Duodenal mucosa (tissue), 2 donors: ENCODE measurements around the gene ZC3H12C.

Source experiments
- H3K27ac ChIP-seq: one replicate; pipeline ENCODE4 v1.7.0; 2013; ENCODE audit warnings: low read depth, low read length
- H3K27me3 ChIP-seq, 2 donors: one replicate each; pipeline ENCODE4 v1.7.0; 2013; ENCODE audit warnings: low read length in 2 of 2, control low read depth in 1 of 2; ENCODE audit not compliant: insufficient read depth in 2 of 2, control insufficient read depth in 1 of 2
- H3K36me3 ChIP-seq, 2 donors: one replicate each; pipeline ENCODE4 v1.7.0; 2013; ENCODE audit warnings: low read length in 2 of 2, control low read depth in 1 of 2; ENCODE audit not compliant: insufficient read depth in 2 of 2, control insufficient read depth in 1 of 2
- H3K4me1 ChIP-seq, 2 donors: one replicate each; pipeline ENCODE4 v1.7.0; 2013; ENCODE audit warnings: low read length in 2 of 2, control low read depth in 1 of 2; ENCODE audit not compliant: insufficient read depth in 2 of 2, control insufficient read depth in 1 of 2
- H3K4me3 ChIP-seq, 2 donors: one replicate each; pipeline ENCODE4 v1.7.0; 2013; ENCODE audit warnings: low read length in 2 of 2, low read depth in 1 of 2
- H3K9ac ChIP-seq, 2 donors: one replicate each; pipeline ENCODE4 v1.7.0; 2013; ENCODE audit warnings: low read length in 2 of 2, low read depth in 1 of 2
- H3K9me3 ChIP-seq, 2 donors: one replicate each; pipeline ENCODE4 v1.7.0; 2013; ENCODE audit warnings: low read length in 2 of 2, control low read depth in 1 of 2; ENCODE audit not compliant: control insufficient read depth in 1 of 2

ZC3H12C gene

GRCh38 chr11:110087812-110088534 is 5.2 kb upstream of the ZC3H12C start:
- H3K36me3 ChIP-seq: no peaks in the 10 kb centered on the region
- peaks cover 7% of the 10 kb centered on the region in 2 donors for H3K4me1 ChIP-seq

GRCh38 chr11:110088535-110089344 is 4.5 kb upstream of the ZC3H12C start:
- no peaks in the 10 kb centered on the region for H3K27me3 ChIP-seq
- peaks cover 7% of the 10 kb centered on the region in 2 donors for H3K4me1 ChIP-seq
- H3K9me3 ChIP-seq: no peaks in the 10 kb centered on the region
- H3K36me3 ChIP-seq: no peaks in the 10 kb centered on the region
- no peak overlapping the region for H3K4me3 ChIP-seq
- no peak overlapping the region for H3K27ac ChIP-seq
- H3K9ac ChIP-seq: no peak overlapping the region

More at GRCh38 chr11:110087812-110088534, 5.2 kb upstream of the ZC3H12C start:
- H3K4me3 ChIP-seq: no peak overlapping the region
- H3K9ac ChIP-seq: no peak overlapping the region
- H3K27me3 ChIP-seq: no peaks in the 10 kb centered on the region
- H3K27ac ChIP-seq: no peak overlapping the region
- H3K9me3 ChIP-seq: no peaks in the 10 kb centered on the region

- no peak overlapping the region for H3K27ac ChIP-seq
- no peaks in the 10 kb centered on the region for H3K27me3 ChIP-seq
- no peaks in the 10 kb centered on the region for H3K9me3 ChIP-seq
- H3K4me1 ChIP-seq: peaks cover 7 to 14% of the 10 kb centered on the region in 2 donors
- no peak overlapping the region for H3K4me3 ChIP-seq
- no peak overlapping the region for H3K9ac ChIP-seq
- no peaks in the 10 kb centered on the region for H3K36me3 ChIP-seq
These were observed 3.4 kb upstream of the ZC3H12C start for GRCh38 chr11:110089617-110090282.

DNA sequence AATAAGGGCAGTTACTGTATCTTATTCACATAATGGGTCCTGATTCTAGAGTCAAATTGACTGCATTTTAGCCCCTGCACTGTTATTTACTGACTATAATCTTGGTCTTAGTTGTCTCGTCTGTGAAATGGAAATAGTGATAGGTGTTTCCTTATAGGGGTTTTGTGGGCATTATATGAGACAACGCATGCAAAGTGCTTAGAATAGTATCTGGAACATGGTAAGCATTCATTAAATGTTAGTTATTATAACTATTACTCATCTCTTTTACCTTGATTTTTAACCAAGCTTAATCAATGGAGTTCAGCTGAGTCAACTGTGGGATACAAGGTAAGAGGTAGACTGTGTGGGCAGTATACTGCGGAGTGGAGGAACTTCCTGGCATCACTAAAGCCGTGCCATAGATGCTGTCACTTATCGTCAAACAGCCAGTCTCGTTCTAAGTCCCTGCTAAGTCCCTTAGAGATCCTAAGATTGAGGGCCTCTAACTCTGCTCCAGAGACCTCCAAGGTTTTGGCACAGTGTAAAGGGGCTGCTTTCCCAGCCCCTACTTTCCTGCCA is 2.6 kb upstream of the ZC3H12C start:
- H3K27me3 ChIP-seq: no peaks in the 10 kb centered on the region
- no peaks in the 10 kb centered on the region for H3K36me3 ChIP-seq
- peaks cover 7 to 14% of the 10 kb centered on the region in 2 donors for H3K4me1 ChIP-seq
- no peaks in the 10 kb centered on the region for H3K9me3 ChIP-seq
- no peak overlapping the region for H3K9ac ChIP-seq
- H3K27ac ChIP-seq: no peak overlapping the region
- H3K4me3 ChIP-seq: no peak overlapping the region

DNA sequence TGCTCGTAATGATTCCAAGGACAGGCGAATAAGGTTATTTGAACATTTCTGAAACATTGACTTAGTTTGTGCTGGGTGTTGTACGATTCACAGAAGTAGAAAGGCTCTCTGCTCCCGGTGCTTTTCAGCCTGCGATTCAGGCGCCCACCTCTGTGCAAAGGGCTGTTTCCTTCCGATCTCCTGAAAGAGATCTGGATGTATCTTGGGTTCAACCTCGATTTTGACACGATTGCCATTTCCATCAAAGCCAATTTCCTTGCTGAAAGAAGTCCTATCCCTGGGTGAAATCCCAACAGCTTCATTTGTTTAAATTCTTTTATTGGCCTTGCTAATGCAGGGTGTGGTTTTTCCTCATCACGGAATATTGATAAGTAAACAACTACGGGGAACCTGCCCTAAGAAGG is 1.1 kb upstream of the ZC3H12C start:
- H3K9ac ChIP-seq: peak overlapping the region; percentile 73 to 74
- peaks cover 7 to 18% of the 10 kb centered on the region in 2 donors for H3K4me1 ChIP-seq
- no peaks in the 10 kb centered on the region for H3K36me3 ChIP-seq
- H3K27ac ChIP-seq: peak overlapping the region; percentile 81
- H3K9me3 ChIP-seq: no peaks in the 10 kb centered on the region
- no peaks in the 10 kb centered on the region for H3K27me3 ChIP-seq
- peak overlapping the region; percentile 73 to 76 for H3K4me3 ChIP-seq

- Histone ChIP-seq H3K36me3 (no peaks in the 10 kb centered on the region), H3K9me3 (no peaks in the 10 kb centered on the region), H3K27me3 (no peaks in the 10 kb centered on the region), H3K27ac (peak overlapping the region; percentile 81), H3K9ac (peak overlapping the region; percentile 59 to 63), H3K4me1 (peaks cover 7 to 18% of the 10 kb centered on the region in 2 donors), H3K4me3 (peak overlapping the region; percentile 71 to 81)
These were observed 460 bp downstream of the ZC3H12C start for GRCh38 chr11:110093407-110094297.

DNA sequence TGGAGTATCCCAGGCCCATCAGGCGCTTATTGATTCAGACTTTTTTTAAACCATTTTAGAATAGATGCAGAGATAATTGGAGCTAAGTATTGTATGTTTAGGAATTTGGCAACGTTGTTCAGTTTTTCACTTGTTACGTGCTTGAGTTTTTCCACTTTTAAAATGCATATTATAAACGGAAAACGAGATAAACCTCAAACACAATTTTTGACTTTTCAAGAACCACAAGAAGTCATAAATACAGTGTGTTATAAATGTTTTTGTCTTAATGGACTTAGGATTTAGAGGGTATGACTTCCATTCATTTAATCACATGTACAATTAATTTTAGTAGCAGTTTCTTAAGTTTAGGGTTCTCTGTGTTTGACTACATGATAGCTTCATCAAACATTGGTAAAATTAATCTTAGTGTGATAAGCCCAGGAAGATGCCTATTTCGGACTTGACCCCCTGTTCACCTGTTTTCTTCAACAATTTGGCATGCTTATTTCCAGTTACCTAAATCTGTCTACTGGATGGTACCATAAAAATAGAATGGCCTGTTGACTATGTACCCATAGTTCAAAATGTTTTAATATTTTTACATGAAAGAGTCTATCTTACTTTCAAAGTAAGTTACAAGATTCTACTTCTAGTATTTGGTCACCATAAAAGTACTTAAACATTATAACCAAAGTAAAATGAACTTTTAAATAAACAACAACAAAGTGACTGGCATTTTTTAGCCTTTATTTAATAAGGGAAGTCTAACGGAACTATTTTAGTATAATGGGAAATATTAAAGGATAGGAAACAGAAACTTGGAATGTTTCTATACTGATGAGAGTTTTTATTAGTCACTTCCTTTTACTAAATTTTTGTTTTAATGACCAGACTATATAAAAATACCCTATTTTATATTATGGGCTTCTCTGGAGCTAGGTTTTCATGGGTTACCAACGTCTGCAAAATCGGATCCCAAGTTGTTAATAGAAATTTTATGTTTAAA is 1.4 kb downstream of the ZC3H12C start:
- Histone ChIP-seq H3K9me3 (no peaks in the 10 kb centered on the region), H3K27me3 (no peaks in the 10 kb centered on the region), H3K36me3 (no peaks in the 10 kb centered on the region), H3K27ac (no peak overlapping the region), H3K4me3 (peak overlapping the region; percentile 71 to 81), H3K4me1 (peaks cover 7 to 18% of the 10 kb centered on the region in 2 donors), H3K9ac (peak overlapping the region in 1 of 2 donors; percentile 59)

DNA sequence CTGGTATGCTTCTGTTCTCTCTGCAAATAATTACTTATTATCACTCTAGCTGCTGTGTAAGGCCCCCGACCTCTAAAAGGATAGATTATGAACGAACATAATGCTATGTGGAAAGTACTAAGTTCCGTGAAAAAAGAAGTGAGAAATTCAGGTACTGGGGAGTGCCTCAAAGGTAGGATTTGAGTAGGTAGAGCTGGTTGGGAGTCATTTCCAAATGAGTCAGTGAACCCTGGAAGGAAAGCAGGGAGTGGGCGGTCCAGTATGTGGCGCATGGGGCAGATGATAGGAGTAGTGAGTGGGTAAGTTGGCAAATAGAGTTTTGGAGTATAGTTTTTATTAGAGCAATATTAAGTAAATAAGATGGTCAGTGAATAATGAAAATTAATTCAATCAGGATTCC is 2.4 kb downstream of the ZC3H12C start:
- Histone ChIP-seq H3K4me3 (no peak overlapping the region), H3K4me1 (peaks cover 7 to 18% of the 10 kb centered on the region in 2 donors), H3K9ac (no peak overlapping the region), H3K36me3 (no peaks in the 10 kb centered on the region), H3K9me3 (no peaks in the 10 kb centered on the region), H3K27me3 (no peaks in the 10 kb centered on the region), H3K27ac (no peak overlapping the region)
